ENCODE data around the gene CPHXL2.

CPHXL2 gene

DNA sequence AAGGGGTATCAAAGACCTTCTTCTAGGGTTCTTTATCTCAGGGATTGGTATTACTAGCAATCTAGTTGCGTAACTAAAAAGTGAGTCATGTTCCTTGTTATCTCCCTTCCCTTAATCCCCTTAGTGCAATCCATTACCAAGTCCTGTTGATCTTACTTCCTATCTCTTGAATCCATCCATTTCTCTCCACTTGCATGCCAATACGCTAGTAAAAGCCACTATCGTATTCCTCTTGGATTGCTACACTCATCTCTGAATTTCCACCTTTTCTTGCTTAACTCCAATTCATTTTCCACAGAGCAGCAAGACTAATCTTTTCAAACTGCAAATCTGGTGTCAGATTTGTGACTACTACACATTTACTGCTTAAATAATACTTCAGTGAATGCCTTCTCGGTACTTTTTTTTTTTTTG lies 51.9 kb downstream of the CPHXL2 start:
- DNase-seq (ENCODE audit: insufficient read length, low spot score) (no peak), FAIRE-seq (no peak)
- TF ChIP-seq POLR2A (IDR thresholded peaks at IDR 0.05; ENCODE audit: low read depth, low read length), result no peak

DNA sequence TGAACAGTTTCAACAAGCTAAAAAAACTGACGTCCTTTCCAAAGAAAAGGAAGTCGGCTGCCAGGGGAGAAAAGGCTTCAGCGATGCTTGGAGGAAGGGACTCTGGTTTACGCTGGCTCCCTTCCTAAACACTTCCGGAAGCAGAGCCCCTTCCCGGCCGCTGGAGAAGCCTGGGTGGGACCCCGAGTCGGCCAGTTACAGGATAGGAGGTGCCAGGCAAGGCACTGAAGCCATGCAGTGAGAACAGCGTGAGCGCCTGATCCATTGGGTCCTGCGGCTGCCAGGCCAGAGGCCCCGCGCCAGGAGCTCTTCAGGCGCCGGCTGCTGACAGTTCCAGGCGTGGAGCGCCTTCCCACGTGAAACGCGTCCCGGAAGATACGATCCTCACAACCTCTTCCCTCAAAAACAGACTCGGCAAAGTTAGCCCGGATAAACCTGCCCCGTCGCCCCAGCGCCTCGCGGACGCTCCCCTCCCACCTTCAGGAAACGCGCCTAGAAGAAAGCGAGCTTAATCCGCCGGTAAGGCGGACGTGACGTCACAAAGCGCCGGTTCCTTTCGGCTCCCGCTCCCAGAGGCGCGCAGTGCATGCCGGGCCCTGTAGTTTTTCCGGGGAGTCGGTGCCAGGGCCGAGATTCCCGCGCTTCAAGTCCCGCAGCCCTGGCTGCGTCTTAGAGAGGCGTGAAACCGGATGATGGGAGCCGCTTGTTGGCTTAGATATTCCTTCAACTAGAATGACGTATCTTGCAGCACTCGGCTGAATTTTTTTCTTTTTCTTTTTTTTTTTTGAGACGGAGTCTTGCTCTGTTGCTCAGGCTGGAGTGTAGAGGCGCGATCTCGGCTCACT lies 53.8 kb downstream of the CPHXL2 start, which contains the start of gene ADAT1:
TSS of gene ADAT1 (minus strand) at position 521 of the 845 bp plus-strand sequence. CDS start 2,482 bp downstream, outside the sequence.
- TF ChIP-seq POLR2A (IDR thresholded peaks at IDR 0.05; ENCODE audit: low read depth, low read length), result peak; percentile 93
- DNase-seq (ENCODE audit: insufficient read length, low spot score), result peak; percentile 93
- FAIRE-seq, result no peak

DNA sequence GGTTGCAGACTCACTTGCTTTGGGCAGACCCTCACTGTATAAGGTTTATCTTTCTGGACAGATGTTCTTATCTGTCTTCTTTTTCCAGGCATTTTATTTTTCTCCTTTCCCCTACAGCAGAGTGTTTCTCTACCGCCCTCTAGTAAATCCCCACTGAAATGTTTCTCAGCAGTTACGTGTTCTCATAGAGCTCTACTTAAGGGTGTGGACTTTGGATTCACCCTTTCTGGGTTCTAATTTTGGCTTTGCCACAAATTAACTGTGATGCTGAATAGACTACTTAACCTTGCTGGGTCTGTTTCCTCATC lies 55.7 kb downstream of the CPHXL2 start:
- FAIRE-seq (no peak), DNase-seq (ENCODE audit: insufficient read length, low spot score) (no peak)
- no peak for TF ChIP-seq POLR2A (IDR thresholded peaks at IDR 0.05; ENCODE audit: low read depth, low read length)

DNA sequence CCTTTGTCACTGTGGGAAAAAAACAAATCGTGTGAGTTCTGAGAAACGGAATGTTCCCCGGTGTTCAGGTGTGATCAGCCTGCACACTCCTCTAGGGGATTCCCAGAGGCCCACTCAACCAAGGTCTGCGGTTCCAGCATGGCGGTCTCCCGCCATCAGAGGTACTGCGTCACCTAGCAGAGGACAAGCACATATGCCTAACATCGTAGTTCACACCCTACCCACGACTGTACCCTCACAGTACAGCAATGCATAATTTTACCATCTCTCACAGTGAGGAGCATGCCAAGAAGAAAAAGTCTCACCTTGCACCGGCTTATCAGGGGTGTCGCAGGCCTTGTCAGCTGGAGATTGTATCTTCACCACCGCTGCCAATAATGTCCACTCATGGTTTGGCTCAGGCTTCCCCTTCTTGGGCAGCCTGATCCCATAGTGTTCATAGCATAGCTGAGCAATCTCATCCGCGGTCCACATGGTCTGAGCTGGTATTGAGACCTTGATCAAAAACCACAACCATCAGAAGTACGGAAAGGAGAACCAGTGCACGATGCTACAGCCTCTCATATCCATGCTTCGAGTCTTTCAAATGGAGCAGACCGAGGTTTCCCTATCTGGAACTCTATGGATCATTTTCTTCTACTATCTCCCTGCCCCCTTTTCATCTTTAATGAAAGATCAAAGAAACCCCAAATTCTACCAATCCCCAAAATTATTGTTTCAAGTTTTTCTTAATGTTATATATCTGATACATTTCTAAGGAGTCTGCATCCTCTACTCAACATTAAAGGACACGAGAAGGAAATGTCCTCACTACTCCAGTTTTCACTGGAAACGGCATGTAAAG lies 56.3 kb downstream of the CPHXL2 start:
- FAIRE-seq, result no peak
- no peak for DNase-seq (ENCODE audit: insufficient read length, low spot score)
- TF ChIP-seq POLR2A (IDR thresholded peaks at IDR 0.05; ENCODE audit: low read depth, low read length), result no peak

DNA sequence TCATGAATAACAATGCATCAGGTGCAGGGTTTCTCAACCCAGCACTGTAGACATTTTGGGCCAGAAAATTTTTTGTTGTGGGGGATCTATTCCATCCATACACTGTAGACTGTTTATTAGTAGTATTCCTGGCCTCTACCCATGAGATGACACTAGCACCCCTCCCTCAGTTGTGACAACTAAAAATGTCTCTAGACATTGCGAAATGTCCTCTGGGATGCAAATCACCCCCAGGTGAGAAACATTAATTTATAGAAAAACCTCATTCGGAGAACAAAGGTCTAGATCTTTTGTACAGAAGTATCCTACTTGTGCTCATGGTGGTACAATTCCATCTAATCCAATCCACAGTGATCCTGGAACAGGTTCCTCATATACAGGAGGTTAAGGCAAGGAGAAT lies 58.0 kb downstream of the CPHXL2 start:
- FAIRE-seq (no peak), DNase-seq (ENCODE audit: insufficient read length, low spot score) (no peak)
- TF ChIP-seq POLR2A (IDR thresholded peaks at IDR 0.05; ENCODE audit: low read depth, low read length), result no peak

DNA sequence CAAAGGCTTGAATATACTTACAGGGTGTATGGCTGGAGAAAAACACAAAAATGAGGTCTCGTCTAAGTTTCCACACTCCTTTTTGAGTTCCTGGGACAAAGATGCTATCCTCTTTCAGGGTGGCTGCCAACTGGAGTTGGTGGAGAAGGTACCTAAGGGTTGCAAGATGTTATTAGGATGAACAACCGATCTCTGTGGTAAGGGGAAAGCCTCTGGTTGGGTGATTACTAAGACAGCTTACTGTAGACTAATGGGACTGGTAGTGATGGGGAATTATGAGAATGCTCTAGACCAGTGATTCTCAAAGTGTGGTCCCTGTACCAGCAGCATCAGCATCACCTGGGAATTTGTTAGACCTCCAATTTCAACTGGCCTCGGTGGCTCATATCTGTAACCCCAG lies 59.7 kb downstream of the CPHXL2 start:
- no peak for DNase-seq (ENCODE audit: insufficient read length, low spot score)
- FAIRE-seq, result no peak
- no peak for TF ChIP-seq POLR2A (IDR thresholded peaks at IDR 0.05; ENCODE audit: low read depth, low read length)

DNA sequence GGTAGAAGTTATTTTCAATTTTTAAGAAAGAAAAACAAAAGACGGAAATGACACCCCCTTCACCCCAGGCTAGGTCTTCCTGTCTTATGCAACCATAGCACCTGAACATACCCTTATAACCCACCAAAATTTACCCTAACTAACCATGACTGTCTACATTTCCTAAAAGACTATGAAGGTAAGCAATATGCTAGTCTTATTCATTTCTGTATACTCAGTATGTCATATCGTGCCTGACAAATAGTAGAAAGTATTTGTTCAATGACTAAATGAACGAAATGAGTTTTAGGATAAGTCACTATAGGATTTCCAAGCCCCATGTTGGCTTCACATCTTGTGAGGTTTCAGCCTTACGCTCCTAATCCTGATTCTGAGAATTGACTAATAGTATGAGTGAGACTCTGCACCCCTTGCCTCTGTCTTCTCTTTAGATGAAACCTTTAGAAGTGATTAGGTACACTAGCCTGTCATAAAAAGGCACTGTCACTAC lies 60.2 kb downstream of the CPHXL2 start:
- no peak for TF ChIP-seq POLR2A (IDR thresholded peaks at IDR 0.05; ENCODE audit: low read depth, low read length)
- no peak for DNase-seq (ENCODE audit: insufficient read length, low spot score)
- no peak for FAIRE-seq

DNA sequence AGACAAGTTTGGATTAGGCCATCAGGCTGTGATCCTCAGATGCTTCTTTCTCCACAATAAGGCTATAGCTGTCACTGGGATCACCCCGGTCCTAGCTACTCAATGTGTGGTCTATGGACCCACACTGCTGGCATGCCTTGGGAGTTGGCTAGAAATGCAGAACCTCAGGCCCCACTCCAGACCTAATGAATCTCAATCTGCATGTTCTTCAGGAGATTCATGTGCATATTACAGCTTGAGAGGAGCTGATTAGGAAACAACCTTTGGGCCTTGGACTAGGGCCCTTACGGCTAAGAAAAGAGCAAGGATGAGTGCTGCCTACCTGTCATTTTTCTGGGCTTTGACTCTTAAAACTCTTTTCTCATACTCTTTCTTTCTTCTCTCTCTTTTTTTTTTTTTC lies 61.2 kb downstream of the CPHXL2 start:
- DNase-seq (ENCODE audit: insufficient read length, low spot score), result no peak
- TF ChIP-seq POLR2A (IDR thresholded peaks at IDR 0.05; ENCODE audit: low read depth, low read length), result no peak
- no peak for FAIRE-seq

DNA sequence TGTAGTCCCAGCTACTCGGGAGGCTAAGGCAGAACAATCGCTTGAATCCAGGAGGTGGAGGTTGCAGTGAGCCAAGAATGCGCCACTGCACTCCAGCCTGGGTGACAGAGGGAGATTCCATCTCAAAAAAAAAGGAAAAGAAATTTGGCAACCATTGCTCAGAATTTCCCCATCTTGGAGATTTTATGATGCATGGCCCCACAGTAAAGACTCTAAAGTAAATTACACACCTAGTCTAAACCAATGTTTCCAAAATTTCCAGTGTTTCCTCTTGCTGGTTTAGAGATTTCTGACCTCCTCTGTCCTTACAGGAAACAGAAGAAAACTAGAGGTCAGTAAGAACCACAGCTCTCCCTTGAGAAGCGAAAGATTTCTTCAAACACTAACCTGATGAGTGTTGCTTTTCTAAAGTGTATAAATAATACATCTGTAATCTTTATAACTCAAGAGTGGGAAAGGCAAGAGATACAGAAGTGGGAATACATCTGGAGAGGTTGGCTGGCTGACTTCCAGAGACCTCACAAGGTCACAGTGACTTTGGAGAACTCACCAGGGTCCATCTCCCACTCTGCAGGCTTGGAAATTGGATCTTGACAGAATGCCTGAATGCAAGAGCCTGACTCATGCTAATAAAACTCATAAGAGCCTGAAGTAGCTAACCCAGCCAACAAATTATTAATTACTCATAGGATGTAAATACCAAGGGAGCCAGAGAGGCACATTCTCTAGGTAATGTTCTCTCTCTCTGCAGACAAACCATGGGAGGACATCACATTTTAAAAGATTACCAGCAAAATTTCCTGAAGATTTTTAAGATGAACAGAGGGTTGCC lies 62.5 kb downstream of the CPHXL2 start:
- FAIRE-seq (no peak), DNase-seq (ENCODE audit: insufficient read length, low spot score) (no peak)
- no peak for TF ChIP-seq POLR2A (IDR thresholded peaks at IDR 0.05; ENCODE audit: low read depth, low read length)

All from H54 (cell line).